Ectodermal cell (in vitro differentiated cells): ENCODE data around the gene DNAJC10.
A peak's percentile ranks its signal among the peaks of the same experiment; 100 is the strongest.
"Not testable (repeated sequence)": the region's sequence is repeated elsewhere in the genome, so short reads cannot be mapped to it uniquely, and the experiment has no call there.

Experiments used
- H3K27ac ChIP-seq: 2 replicates; pipeline ENCODE4 v1.7.0; 2013; ENCODE audit warnings: mild to moderate bottlenecking, low read depth, low read length; ENCODE audit not compliant: insufficient read depth, poor library complexity, severe bottlenecking
- H3K27me3 ChIP-seq: 2 replicates; pipeline ENCODE4 v1.7.0; 2013; ENCODE audit warnings: mild to moderate bottlenecking, low read length; ENCODE audit not compliant: insufficient read depth, control insufficient read depth, poor library complexity, severe bottlenecking
- H3K36me3 ChIP-seq: one replicate; pipeline ENCODE4 v1.7.0; 2013; ENCODE audit warnings: low read length; ENCODE audit not compliant: control insufficient read depth, insufficient read depth
- H3K4me1 ChIP-seq: one replicate; pipeline ENCODE4 v1.7.0; 2013; ENCODE audit warnings: low read length; ENCODE audit not compliant: control insufficient read depth, insufficient read depth
- H3K4me3 ChIP-seq: 2 replicates; pipeline ENCODE4 v1.7.0; 2013; ENCODE audit warnings: low read depth, low read length, control low read depth; ENCODE audit not compliant: insufficient read depth
- H3K9me3 ChIP-seq: 2 replicates; pipeline ENCODE4 v1.7.0; 2013; ENCODE audit warnings: mild to moderate bottlenecking, low read length, moderate library complexity; ENCODE audit not compliant: control insufficient read depth
- WGBS, 2 experiments: methylation state at CpG; one replicate each; pipeline ENCODE4 v1.1.7; 2013; ENCODE audit warnings: missing lambda C conversion rate in 2 of 2; 5-methylcytosine and 5-hydroxymethylcytosine counted together

Gene DNAJC10

GRCh38 chr2:182745061-182745460 is 29.0 kb downstream of the DNAJC10 start:
- H3K9me3 ChIP-seq, result no peaks in the 10 kb centered on the region
- no peaks in the 10 kb centered on the region for H3K27me3 ChIP-seq
- H3K27ac ChIP-seq, result no peak overlapping the region
- no peaks in the 10 kb centered on the region for H3K4me1 ChIP-seq
- H3K36me3 ChIP-seq, result peaks cover 30% of the 10 kb centered on the region
- H3K4me3 ChIP-seq, result no peak overlapping the region
- WGBS, 2 experiments, result 90 to 91% methylated on average over 2 of the region's 2 CpGs

- not testable (repeated sequence) for H3K4me1 ChIP-seq, H3K9me3 ChIP-seq, H3K4me3 ChIP-seq, H3K27me3 ChIP-seq, H3K27ac ChIP-seq
- peaks cover 33% of the 10 kb centered on the region for H3K36me3 ChIP-seq
- 83 to 100% methylated on average over 1 of the region's 3 CpGs for whole genome bisulfite sequencing, 2 experiments
These were observed 29.8 kb downstream of the DNAJC10 start for GRCh38 chr2:182745894-182746293.

GRCh38 chr2:182754231-182754630 is 38.2 kb downstream of the DNAJC10 start:
- Histone ChIP-seq H3K27ac (no peak overlapping the region), H3K4me3 (no peak overlapping the region), H3K27me3 (no peaks in the 10 kb centered on the region), H3K36me3 (peaks cover 42% of the 10 kb centered on the region), H3K4me1 (no peaks in the 10 kb centered on the region), H3K9me3 (no peaks in the 10 kb centered on the region)

- no peaks in the 10 kb centered on the region for H3K4me1 ChIP-seq
- H3K27ac ChIP-seq, result no peak overlapping the region
- no peak overlapping the region for H3K4me3 ChIP-seq
- no peaks in the 10 kb centered on the region for H3K9me3 ChIP-seq
- WGBS, 2 experiments, result 92 to 100% methylated on average over 1 of the region's 1 CpG
- no peaks in the 10 kb centered on the region for H3K27me3 ChIP-seq
- H3K36me3 ChIP-seq, result peaks cover 33% of the 10 kb centered on the region
These were observed 42.3 kb downstream of the DNAJC10 start for GRCh38 chr2:182758379-182758778.

- Histone ChIP-seq H3K4me1 (no peaks in the 10 kb centered on the region), H3K36me3 (peaks cover 16% of the 10 kb centered on the region), H3K27me3 (no peaks in the 10 kb centered on the region), H3K4me3 (no peak overlapping the region), H3K9me3 (no peaks in the 10 kb centered on the region), H3K27ac (peak overlapping the region; percentile 11)
- WGBS, 2 experiments, result 87 to 89% methylated on average over 4 of the region's 4 CpGs
These were observed 45.8 kb downstream of the DNAJC10 start for GRCh38 chr2:182761903-182762302.

GRCh38 chr2:182763311-182763912 is 47.4 kb downstream of the DNAJC10 start:
- Histone ChIP-seq H3K4me1 (no peaks in the 10 kb centered on the region), H3K36me3 (peaks cover 11% of the 10 kb centered on the region), H3K27me3 (no peaks in the 10 kb centered on the region), H3K9me3 (no peaks in the 10 kb centered on the region), H3K27ac (no peak overlapping the region), H3K4me3 (no peak overlapping the region)
- 75 to 79% methylated on average over 11 of the region's 11 CpGs for WGBS, 2 experiments

- Histone ChIP-seq H3K4me1 (no peaks in the 10 kb centered on the region), H3K9me3 (no peaks in the 10 kb centered on the region), H3K36me3 (peaks cover 7% of the 10 kb centered on the region), H3K27me3 (no peaks in the 10 kb centered on the region), H3K27ac (no peak overlapping the region), H3K4me3 (no peak overlapping the region)
- WGBS, 2 experiments, result 79 to 83% methylated on average over 6 of the region's 6 CpGs
These were observed 50.6 kb downstream of the DNAJC10 start for GRCh38 chr2:182766626-182767025.

GRCh38 chr2:182767578-182767977 is 51.5 kb downstream of the DNAJC10 start:
- no peaks in the 10 kb centered on the region for H3K4me1 ChIP-seq
- H3K9me3 ChIP-seq, result no peaks in the 10 kb centered on the region
- no peak overlapping the region for H3K27ac ChIP-seq
- H3K36me3 ChIP-seq, result peaks cover 7% of the 10 kb centered on the region
- WGBS, 2 experiments, result 85 to 91% methylated on average over 7 of the region's 7 CpGs
- no peaks in the 10 kb centered on the region for H3K27me3 ChIP-seq
- no peak overlapping the region for H3K4me3 ChIP-seq

- H3K4me3 ChIP-seq, H3K27me3 ChIP-seq, H3K36me3 ChIP-seq, H3K27ac ChIP-seq, H3K9me3 ChIP-seq, H3K4me1 ChIP-seq: not testable (repeated sequence)
- 79 to 93% methylated on average over 2 of the region's 2 CpGs for WGBS, 2 experiments
These were observed 52.9 kb downstream of the DNAJC10 start for GRCh38 chr2:182768950-182769349.

GRCh38 chr2:182779323-182779722 is 63.3 kb downstream of the DNAJC10 start:
- Histone ChIP-seq H3K4me3 (no peak overlapping the region), H3K27me3 (no peaks in the 10 kb centered on the region), H3K9me3 (no peaks in the 10 kb centered on the region), H3K27ac (no peak overlapping the region), H3K4me1 (no peaks in the 10 kb centered on the region), H3K36me3 (peaks cover 28% of the 10 kb centered on the region)
- 94 to 100% methylated on average over 1 of the region's 1 CpG for WGBS, 2 experiments

GRCh38 chr2:182781099-182781498 is 65.0 kb downstream of the DNAJC10 start:
- not testable (repeated sequence) for H3K4me1 ChIP-seq, H3K4me3 ChIP-seq, H3K27me3 ChIP-seq, H3K27ac ChIP-seq, H3K9me3 ChIP-seq
- 87 to 93% methylated on average over 7 of the region's 8 CpGs for WGBS, 2 experiments
- peaks cover 23% of the 10 kb centered on the region for H3K36me3 ChIP-seq
